ENCODE results near the gene UGT1A5. TPM values are rescaled to one million over a fixed set of nuclear protein-coding genes. Genes with fewer than 3 reads are reported as not detected.

UGT1A5 gene
- total and polyA plus RNA-seq, 2 of the 13 experiments (the other 11 are each of a cell fraction or from before 2014, with no cell fraction given), result not detected

DNA sequence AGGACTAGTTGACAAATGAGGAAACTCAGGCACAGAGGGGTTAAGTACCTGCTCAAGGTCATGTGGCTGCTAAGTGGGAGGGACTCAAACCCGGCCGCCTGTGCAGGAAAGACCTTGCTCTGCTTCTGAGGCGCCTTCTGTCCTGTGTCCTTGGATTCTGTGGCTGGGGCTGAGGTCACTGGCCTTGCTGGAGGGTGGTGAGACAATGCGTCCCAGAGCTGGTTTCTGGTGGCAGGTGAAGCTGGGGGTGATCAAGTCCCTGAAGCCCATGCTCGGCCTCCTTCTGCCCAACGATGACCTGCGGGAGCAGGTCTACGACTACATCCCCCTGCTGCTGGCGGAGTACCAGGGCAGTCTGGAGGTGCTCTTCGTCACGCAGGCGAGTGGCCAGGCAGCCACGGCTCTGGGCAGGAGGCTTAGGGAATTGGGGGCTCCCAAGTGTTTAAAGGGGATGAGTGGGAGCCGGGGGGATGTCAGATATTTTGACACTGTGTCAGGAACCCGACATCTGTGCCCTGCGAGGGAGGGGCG is 81.5 kb downstream of the UGT1A5 start:
- BruUV-seq (replicated peaks), result no TSS peak
- Histone ChIP-seq H2AFZ (ENCODE audit: low read length) (no peak overlapping the region), H3K27me3 (ENCODE audit: control insufficient read depth in 1 of 2, insufficient read depth in 2 of 2, low read length in 2 of 2) (peaks cover 7 to 58% of the 10 kb centered on the region in 2 experiments; a peak in 3 of 5 replicates), H3K36me3 (replicated peaks in 1 of 2; ENCODE audit: control insufficient read depth in 1 of 2, insufficient read depth in 2 of 2, low read length in 2 of 2) (no peaks in the 10 kb centered on the region), H3K27ac (ENCODE audit: extremely low read length, insufficient read depth, low read length) (no peak overlapping the region), H4K20me1 (ENCODE audit: insufficient read depth, low read length) (no peaks in the 10 kb centered on the region), H3K4me2 (ENCODE audit: low read depth, low read length) (no peak overlapping the region), H3K4me1 (ENCODE audit: insufficient read depth, low read length) (peaks cover 14% of the 10 kb centered on the region; the same call in 1 of the 2 replicates), H3K9ac (ENCODE audit: insufficient read depth, low read depth, low read length) (no peak overlapping the region), H3K79me2 (ENCODE audit: insufficient read depth, low read length) (no peaks in the 10 kb centered on the region), H3K9me3 (ENCODE audit: low read length) (no peaks in the 10 kb centered on the region), H3K4me3 (replicated peaks in 1 of 3; ENCODE audit: insufficient read depth in 1 of 3, low read depth in 2 of 3, low read length in 3 of 3) (no peak overlapping the region)
- POLR2A ChIA-PET, result no interaction called here
- WGBS (ENCODE audit: low lambda C conversion rate), result 68% methylated on average over 17 of the region's 17 CpGs
- TF ChIP-seq RBM22 (optimal IDR thresholded peaks at IDR 0.05; ENCODE audit: low read length) (no peak), SETDB1 (CRISPR knock-in tag; IDR thresholded peaks at IDR 0.05; ENCODE audit: borderline replicate concordance) (no peak), ZNF652 (CRISPR knock-in tag; IDR thresholded peaks at IDR 0.05; ENCODE audit: borderline replicate concordance, low read depth) (peak; percentile 81), SOX5 (CRISPR knock-in tag; IDR thresholded peaks at IDR 0.05; ENCODE audit: borderline replicate concordance) (no peak), ZNF672 (CRISPR knock-in tag; IDR thresholded peaks at IDR 0.05) (no peak), PHF21A (CRISPR knock-in tag; IDR thresholded peaks at IDR 0.05) (peak; percentile 22; the same call in 1 of the 2 replicates)
- TF ChIP-seq, protein P1, sequence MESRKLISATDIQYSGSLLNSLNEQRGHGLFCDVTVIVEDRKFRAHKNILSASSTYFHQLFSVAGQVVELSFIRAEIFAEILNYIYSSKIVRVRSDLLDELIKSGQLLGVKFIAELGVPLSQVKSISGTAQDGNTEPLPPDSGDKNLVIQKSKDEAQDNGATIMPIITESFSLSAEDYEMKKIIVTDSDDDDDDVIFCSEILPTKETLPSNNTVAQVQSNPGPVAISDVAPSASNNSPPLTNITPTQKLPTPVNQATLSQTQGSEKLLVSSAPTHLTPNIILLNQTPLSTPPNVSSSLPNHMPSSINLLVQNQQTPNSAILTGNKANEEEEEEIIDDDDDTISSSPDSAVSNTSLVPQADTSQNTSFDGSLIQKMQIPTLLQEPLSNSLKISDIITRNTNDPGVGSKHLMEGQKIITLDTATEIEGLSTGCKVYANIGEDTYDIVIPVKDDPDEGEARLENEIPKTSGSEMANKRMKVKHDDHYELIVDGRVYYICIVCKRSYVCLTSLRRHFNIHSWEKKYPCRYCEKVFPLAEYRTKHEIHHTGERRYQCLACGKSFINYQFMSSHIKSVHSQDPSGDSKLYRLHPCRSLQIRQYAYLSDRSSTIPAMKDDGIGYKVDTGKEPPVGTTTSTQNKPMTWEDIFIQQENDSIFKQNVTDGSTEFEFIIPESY (CRISPR knock-in tag; IDR thresholded peaks at IDR 0.05), result peak; percentile 96
- TF ChIP-seq, protein P2, sequence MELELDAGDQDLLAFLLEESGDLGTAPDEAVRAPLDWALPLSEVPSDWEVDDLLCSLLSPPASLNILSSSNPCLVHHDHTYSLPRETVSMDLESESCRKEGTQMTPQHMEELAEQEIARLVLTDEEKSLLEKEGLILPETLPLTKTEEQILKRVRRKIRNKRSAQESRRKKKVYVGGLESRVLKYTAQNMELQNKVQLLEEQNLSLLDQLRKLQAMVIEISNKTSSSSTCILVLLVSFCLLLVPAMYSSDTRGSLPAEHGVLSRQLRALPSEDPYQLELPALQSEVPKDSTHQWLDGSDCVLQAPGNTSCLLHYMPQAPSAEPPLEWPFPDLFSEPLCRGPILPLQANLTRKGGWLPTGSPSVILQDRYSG (CRISPR knock-in tag; IDR thresholded peaks at IDR 0.05), result no peak
- TF ChIP-seq, protein P3, sequence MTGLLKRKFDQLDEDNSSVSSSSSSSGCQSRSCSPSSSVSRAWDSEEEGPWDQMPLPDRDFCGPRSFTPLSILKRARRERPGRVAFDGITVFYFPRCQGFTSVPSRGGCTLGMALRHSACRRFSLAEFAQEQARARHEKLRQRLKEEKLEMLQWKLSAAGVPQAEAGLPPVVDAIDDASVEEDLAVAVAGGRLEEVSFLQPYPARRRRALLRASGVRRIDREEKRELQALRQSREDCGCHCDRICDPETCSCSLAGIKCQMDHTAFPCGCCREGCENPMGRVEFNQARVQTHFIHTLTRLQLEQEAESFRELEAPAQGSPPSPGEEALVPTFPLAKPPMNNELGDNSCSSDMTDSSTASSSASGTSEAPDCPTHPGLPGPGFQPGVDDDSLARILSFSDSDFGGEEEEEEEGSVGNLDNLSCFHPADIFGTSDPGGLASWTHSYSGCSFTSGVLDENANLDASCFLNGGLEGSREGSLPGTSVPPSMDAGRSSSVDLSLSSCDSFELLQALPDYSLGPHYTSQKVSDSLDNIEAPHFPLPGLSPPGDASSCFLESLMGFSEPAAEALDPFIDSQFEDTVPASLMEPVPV (CRISPR knock-in tag; IDR thresholded peaks at IDR 0.05), result no peak
- TF ChIP-seq, protein P4, sequence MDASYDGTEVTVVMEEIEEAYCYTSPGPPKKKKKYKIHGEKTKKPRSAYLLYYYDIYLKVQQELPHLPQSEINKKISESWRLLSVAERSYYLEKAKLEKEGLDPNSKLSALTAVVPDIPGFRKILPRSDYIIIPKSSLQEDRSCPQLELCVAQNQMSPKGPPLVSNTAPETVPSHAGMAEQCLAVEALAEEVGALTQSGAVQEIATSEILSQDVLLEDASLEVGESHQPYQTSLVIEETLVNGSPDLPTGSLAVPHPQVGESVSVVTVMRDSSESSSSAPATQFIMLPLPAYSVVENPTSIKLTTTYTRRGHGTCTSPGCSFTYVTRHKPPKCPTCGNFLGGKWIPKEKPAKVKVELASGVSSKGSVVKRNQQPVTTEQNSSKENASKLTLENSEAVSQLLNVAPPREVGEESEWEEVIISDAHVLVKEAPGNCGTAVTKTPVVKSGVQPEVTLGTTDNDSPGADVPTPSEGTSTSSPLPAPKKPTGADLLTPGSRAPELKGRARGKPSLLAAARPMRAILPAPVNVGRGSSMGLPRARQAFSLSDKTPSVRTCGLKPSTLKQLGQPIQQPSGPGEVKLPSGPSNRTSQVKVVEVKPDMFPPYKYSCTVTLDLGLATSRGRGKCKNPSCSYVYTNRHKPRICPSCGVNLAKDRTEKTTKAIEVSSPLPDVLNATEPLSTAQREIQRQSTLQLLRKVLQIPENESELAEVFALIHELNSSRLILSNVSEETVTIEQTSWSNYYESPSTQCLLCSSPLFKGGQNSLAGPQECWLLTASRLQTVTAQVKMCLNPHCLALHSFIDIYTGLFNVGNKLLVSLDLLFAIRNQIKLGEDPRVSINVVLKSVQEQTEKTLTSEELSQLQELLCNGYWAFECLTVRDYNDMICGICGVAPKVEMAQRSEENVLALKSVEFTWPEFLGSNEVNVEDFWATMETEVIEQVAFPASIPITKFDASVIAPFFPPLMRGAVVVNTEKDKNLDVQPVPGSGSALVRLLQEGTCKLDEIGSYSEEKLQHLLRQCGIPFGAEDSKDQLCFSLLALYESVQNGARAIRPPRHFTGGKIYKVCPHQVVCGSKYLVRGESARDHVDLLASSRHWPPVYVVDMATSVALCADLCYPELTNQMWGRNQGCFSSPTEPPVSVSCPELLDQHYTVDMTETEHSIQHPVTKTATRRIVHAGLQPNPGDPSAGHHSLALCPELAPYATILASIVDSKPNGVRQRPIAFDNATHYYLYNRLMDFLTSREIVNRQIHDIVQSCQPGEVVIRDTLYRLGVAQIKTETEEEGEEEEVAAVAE (CRISPR knock-in tag; IDR thresholded peaks at IDR 0.05; ENCODE audit: borderline replicate concordance), result no peak
- DNase-seq (ENCODE audit: low spot score) (no peak), ATAC-seq (peak; percentile 32), FAIRE-seq (no peak)
- CTCF ChIA-PET (ENCODE audit: low intra/inter-chr PET ratio, low total read pairs), result no interaction called here
- intact Hi-C loops (cut with micrococcal nuclease; ENCODE audit: unreplicated experiment), result no loop called here
- in situ Hi-C loops (cut with HindIII; ENCODE audit: extremely low pct_ligation_motif_present, low pct_unique_long_range_greater_than_20kb), result no loop called here

Data from HepG2 (cell line).